RWPE2 (cell line): ENCODE results near the gene FBXL14.

Source experiments
- ATAC-seq: fragments of 200-7000 bp; cut with Tn5 transposase; 3 replicates; pipeline ENCODE4 v1.9.1; 2021; ENCODE audit warnings: low read depth
- DNase-seq: peaks from one replicate; pipeline ENCODE4 v3.0.0-alpha.2; 2020; ENCODE audit warnings: low spot score
- H3K27ac ChIP-seq: fragments of 450-650 bp; 2 replicates; pipeline ENCODE4 v1.5.1; 2017; ENCODE audit warnings: mild to moderate bottlenecking; ENCODE audit not compliant: poor library complexity, severe bottlenecking
- H3K27me3 ChIP-seq: fragments of 250-450 bp; sonication (Bioruptor Pico); 2 replicates; pipeline ENCODE4 v1.5.1; 2021; ENCODE audit warnings: mild to moderate bottlenecking, moderate library complexity; ENCODE audit not compliant: insufficient read depth, poor library complexity, severe bottlenecking
- H3K36me3 ChIP-seq: fragments of 250-450 bp; sonication (Bioruptor Pico); 2 replicates; pipeline ENCODE4 v1.5.1; 2020; ENCODE audit warnings: low read depth, mild to moderate bottlenecking, moderate library complexity
- H3K4me1 ChIP-seq: fragments of 250-450 bp; sonication (Bioruptor Pico); 2 replicates; pipeline ENCODE4 v1.5.1; 2021; ENCODE audit warnings: mild to moderate bottlenecking, moderate library complexity; ENCODE audit not compliant: insufficient read depth, poor library complexity, severe bottlenecking
- H3K4me3 ChIP-seq: fragments of 250-450 bp; sonication (Bioruptor Pico); 2 replicates; pipeline ENCODE4 v1.5.1; 2021; ENCODE audit warnings: mild to moderate bottlenecking, moderate library complexity; ENCODE audit not compliant: severe bottlenecking
- H3K9me3 ChIP-seq: fragments of 250-450 bp; sonication (Bioruptor Pico); 2 replicates; pipeline ENCODE4 v1.5.1; 2021; ENCODE audit warnings: mild to moderate bottlenecking, moderate library complexity; ENCODE audit not compliant: severe bottlenecking
- TF ChIP-seq, protein P1 (sequence below): fragments of 450-650 bp; IDR thresholded peaks from one replicate; pipeline ENCODE4 v1.5.1; 2017; ENCODE audit warnings: mild to moderate bottlenecking, moderate library complexity; ENCODE audit not compliant: poor library complexity, severe bottlenecking

The FBXL14 gene

DNA sequence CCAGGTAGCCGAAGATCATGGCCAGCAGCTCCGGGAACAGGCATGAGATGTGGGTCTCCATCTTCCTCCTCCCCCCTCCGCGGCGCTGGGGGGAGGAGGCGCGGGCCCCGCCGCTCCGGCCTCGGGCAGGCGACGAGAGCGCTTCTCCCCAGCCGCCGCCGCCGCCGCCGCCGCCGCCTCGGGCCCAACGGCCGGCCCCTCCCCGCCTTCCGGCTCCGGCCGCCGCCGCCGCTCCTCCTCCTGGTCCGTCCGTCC lies 448 bp downstream of the FBXL14 start:
- TF ChIP-seq, protein P1, sequence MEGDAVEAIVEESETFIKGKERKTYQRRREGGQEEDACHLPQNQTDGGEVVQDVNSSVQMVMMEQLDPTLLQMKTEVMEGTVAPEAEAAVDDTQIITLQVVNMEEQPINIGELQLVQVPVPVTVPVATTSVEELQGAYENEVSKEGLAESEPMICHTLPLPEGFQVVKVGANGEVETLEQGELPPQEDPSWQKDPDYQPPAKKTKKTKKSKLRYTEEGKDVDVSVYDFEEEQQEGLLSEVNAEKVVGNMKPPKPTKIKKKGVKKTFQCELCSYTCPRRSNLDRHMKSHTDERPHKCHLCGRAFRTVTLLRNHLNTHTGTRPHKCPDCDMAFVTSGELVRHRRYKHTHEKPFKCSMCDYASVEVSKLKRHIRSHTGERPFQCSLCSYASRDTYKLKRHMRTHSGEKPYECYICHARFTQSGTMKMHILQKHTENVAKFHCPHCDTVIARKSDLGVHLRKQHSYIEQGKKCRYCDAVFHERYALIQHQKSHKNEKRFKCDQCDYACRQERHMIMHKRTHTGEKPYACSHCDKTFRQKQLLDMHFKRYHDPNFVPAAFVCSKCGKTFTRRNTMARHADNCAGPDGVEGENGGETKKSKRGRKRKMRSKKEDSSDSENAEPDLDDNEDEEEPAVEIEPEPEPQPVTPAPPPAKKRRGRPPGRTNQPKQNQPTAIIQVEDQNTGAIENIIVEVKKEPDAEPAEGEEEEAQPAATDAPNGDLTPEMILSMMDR: no peak
- no peaks in the 10 kb centered on the region for H3K9me3 ChIP-seq
- peak overlapping the region; percentile 100 for H3K4me3 ChIP-seq
- ATAC-seq: peak; percentile 36
- H3K36me3 ChIP-seq: peaks cover 7% of the 10 kb centered on the region; the same call in 1 of the 2 replicates
- H3K27ac ChIP-seq: peak overlapping the region; percentile 83
- peaks cover 23% of the 10 kb centered on the region for H3K4me1 ChIP-seq
- no peaks in the 10 kb centered on the region for H3K27me3 ChIP-seq
- DNase-seq: no peak

DNA sequence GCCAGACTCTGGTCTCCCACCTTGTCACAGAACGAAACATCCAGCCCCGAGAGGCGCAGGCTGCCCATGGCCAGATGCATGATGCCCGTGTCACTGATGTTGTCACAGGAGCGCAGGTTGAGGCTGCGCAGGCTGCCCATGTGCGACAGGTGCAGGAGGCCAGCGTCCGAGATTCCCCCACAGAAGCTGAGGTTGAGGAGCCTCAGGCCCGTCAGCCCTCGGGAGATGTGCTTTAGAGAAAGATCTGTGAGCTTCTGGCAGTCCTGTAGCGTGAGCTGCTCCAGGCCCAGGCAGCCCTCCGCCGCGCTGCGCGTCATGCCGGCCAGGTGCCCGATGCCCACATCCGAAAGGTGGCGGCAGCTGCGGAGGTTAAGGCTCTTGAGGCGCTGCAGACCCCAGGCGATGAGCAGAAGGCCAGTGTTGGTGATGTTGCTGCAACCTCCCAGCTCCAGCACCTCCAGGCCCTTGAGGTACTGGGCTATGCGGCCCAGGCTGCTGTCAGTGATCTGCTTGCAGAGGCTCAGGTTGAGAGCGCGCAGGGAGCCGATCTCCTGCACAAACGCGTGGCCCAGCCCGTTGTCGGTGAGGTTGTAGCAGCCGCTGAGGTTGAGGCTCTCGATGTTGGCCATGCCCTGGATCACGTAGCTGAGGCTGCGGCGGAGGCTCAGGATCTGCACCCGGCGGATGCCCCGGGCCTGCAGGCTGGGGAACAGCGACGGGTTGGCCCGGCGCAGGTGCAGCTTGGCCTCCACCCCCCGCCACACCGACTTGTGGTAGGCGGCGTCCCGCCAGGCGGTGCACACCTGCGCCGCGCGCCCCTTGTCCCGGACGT lies 991 bp downstream of the FBXL14 start:
- no peaks in the 10 kb centered on the region for H3K9me3 ChIP-seq
- TF ChIP-seq, protein P1: no peak
- peak overlapping the region; percentile 100 for H3K4me3 ChIP-seq
- DNase-seq (peak; percentile 81), ATAC-seq (peak; percentile 37)
- H3K27ac ChIP-seq: peak overlapping the region; percentile 83
- peaks cover 7% of the 10 kb centered on the region; the same call in 1 of the 2 replicates for H3K36me3 ChIP-seq
- H3K27me3 ChIP-seq: no peaks in the 10 kb centered on the region
- H3K4me1 ChIP-seq: peaks cover 23% of the 10 kb centered on the region

DNA sequence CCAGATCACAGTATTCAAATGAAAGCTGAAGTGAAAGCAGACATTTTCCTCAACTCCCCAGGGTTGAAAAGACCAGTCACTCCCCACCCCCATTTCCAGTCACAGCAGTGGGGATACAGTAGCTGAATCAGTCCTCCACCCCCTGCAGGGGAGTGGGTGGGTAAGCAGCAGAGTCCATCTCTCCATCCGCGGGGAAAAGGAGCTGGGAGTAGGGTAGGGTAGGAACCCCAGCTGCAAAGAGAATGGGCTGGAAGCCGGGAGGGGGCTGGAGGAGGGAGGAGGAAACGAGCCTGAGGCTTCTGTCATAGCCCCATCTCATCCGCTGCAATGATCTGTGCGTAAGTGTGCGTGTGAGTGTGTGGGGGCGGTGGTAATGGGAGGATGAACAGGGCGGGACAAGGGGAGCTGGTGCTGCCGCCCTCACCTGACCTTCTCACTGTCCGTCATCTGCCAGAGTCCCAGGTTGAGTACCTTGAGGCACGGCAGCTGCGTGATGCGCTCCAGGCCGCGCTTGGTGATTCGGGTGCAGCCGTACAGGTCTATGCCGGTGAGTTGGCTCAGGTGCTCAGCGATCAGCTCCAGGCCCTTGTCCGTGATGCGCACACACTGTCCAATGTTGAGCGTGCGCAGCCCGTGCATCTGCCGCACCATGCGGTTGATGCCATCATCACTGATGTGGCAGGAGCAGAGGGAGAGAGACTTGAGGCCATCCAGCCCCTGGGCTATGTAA lies 1.8 kb downstream of the FBXL14 start:
- peaks cover 27% of the 10 kb centered on the region for H3K4me1 ChIP-seq
- H3K9me3 ChIP-seq: no peaks in the 10 kb centered on the region
- H3K27ac ChIP-seq: peak overlapping the region; percentile 83
- TF ChIP-seq, protein P1: no peak
- DNase-seq (peak; percentile 81), ATAC-seq (peak; percentile 58)
- H3K4me3 ChIP-seq: peak overlapping the region; percentile 100
- no peaks in the 10 kb centered on the region for H3K27me3 ChIP-seq
- H3K36me3 ChIP-seq: peaks cover 7% of the 10 kb centered on the region; the same call in 1 of the 2 replicates

DNA sequence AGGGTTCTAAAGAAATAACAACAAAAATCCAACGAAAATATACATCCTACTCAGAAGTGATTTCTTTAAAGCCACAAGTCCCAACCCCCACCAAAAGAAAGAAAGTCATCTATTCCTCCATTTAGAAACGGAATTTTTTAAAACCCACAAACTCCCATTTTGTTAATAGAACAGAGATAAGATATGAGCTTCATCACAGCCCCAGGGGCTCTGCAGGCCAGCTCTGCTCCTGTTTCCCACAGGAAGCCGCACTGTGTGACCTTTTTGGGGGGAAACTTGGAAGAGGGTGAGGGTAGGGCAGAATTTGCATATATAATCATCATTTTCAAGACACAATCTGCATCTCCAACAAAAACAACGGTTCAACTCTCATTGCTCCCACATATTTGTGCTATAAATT lies 2.8 kb downstream of the FBXL14 start:
- H3K4me1 ChIP-seq: peaks cover 27% of the 10 kb centered on the region

More for the DNA sequence above, 2.8 kb downstream of the FBXL14 start:
- TF ChIP-seq, protein P1: no peak
- no peak for DNase-seq
- H3K36me3 ChIP-seq: peaks cover 7% of the 10 kb centered on the region; the same call in 1 of the 2 replicates
- H3K4me3 ChIP-seq: peak overlapping the region; percentile 3
- no peaks in the 10 kb centered on the region for H3K9me3 ChIP-seq
- H3K27ac ChIP-seq: no peak overlapping the region
- no peak for ATAC-seq
- no peaks in the 10 kb centered on the region for H3K27me3 ChIP-seq
